ENCODE data around the gene WDR44. TPM values are rescaled to one million over a fixed set of nuclear protein-coding genes. Genes with fewer than 3 reads are reported as not detected.
"Not testable (repeated sequence)": the region's sequence is repeated elsewhere in the genome, so short reads cannot be mapped to it uniquely, and the experiment has no call there.

The WDR44 gene
- total RNA-seq, 2 experiments from 2014 or later, result 8.9 to 9.3 TPM

- Mint-ChIP-seq H3K36me3 (ENCODE audit: low read depth) (no peaks in the 10 kb centered on the region), H3K9me3 (ENCODE audit: low read depth) (no peaks in the 10 kb centered on the region), H3K4me1 (no peaks in the 10 kb centered on the region), H3K4me3 (no peak overlapping the region), H3K27ac (no peak overlapping the region), H3K27me3 (no peaks in the 10 kb centered on the region)
- no peak for ATAC-seq
- ChIA-PET CTCF (no interaction called here), POLR2A (no interaction called here)
- intact Hi-C loops (cut with DNase I, micrococcal nuclease), result no loop called here
- DNase-seq, result no peak
Measured at GRCh38 chrX:118484216-118484903, 138.5 kb downstream of the WDR44 start.

DNA sequence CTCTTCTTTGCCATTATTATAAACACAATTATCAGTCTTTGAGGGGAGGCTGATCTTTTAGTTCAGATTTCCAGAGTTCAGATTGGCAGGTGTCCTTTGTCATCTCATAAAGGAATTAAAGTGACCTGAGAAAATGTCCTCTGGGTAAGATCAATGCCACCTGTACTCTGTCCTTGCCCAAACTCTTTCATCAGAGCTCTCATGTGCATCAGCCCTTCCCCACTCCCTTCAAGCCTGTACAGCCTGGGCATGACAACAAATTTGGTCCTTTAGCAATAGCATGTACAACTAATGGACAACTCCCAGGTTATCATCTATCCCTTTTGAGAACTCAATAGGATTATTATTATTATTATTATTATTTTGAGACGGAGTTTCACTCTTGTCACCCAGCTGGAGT is 140.8 kb downstream of the WDR44 start:
- H3K4me3 Mint-ChIP-seq; H3K27me3 Mint-ChIP-seq; H3K27ac Mint-ChIP-seq; POLR2A ChIA-PET; ATAC-seq; DNase-seq; CTCF ChIA-PET; H3K36me3 Mint-ChIP-seq (ENCODE audit: low read depth); H3K9me3 Mint-ChIP-seq (ENCODE audit: low read depth); H3K4me1 Mint-ChIP-seq; intact Hi-C loops (cut with DNase I, micrococcal nuclease): not testable (repeated sequence)

- H3K4me1 Mint-ChIP-seq, result peaks cover 11% of the 10 kb centered on the region
- ATAC-seq, result no peak
- no peaks in the 10 kb centered on the region for H3K27me3 Mint-ChIP-seq
- H3K27ac Mint-ChIP-seq, result no peak overlapping the region
- intact Hi-C loops (cut with DNase I, micrococcal nuclease), result no loop called here
- no peak for DNase-seq
- no peak overlapping the region for H3K4me3 Mint-ChIP-seq
- ChIA-PET CTCF (no interaction called here), POLR2A (no interaction called here)
- peaks cover 9% of the 10 kb centered on the region for H3K36me3 Mint-ChIP-seq (ENCODE audit: low read depth)
- H3K9me3 Mint-ChIP-seq (ENCODE audit: low read depth), result no peaks in the 10 kb centered on the region
Measured at GRCh38 chrX:118493016-118493415, 147.1 kb downstream of the WDR44 start.

DNA sequence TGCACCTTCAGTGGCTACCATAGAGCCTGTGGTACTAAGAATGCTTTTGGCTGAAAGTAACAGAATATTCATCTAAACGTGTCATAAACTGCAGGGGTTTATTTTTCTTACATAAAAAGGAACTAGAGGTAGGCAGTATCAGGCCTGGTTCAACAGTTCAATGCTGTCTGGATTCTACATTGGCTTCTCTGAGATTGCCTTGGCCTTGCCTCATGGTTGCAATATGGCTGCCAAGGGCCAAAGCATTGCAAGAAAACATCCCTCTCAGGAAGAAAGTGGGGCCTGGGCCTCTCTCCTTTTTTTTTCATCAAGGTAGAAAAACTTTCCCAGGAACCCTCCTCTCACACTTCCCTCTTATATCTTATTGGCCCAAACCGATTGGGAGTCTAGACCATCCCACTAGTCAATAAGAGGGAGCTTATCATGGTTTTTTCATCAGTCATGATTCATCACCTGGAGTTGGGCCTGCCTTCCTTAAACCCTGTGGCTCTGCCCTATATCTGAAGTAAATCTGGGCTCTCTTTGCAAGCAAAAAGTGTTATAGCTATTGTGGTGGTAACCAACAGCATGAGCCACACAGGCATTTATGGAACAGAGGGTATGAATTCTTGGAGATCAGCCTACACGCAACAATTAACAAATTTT is 147.9 kb downstream of the WDR44 start:
- no peak overlapping the region for H3K4me3 Mint-ChIP-seq
- no peak for DNase-seq
- peaks cover 9% of the 10 kb centered on the region for H3K36me3 Mint-ChIP-seq (ENCODE audit: low read depth)
- ChIA-PET POLR2A (no interaction called here), CTCF (no interaction called here)
- H3K4me1 Mint-ChIP-seq, result peaks cover 15% of the 10 kb centered on the region
- H3K27ac Mint-ChIP-seq, result peak overlapping the region; percentile 24
- intact Hi-C loops (cut with DNase I, micrococcal nuclease), result no loop called here
- ATAC-seq, result no peak
- no peaks in the 10 kb centered on the region for H3K9me3 Mint-ChIP-seq (ENCODE audit: low read depth)
- H3K27me3 Mint-ChIP-seq, result no peaks in the 10 kb centered on the region

DNA sequence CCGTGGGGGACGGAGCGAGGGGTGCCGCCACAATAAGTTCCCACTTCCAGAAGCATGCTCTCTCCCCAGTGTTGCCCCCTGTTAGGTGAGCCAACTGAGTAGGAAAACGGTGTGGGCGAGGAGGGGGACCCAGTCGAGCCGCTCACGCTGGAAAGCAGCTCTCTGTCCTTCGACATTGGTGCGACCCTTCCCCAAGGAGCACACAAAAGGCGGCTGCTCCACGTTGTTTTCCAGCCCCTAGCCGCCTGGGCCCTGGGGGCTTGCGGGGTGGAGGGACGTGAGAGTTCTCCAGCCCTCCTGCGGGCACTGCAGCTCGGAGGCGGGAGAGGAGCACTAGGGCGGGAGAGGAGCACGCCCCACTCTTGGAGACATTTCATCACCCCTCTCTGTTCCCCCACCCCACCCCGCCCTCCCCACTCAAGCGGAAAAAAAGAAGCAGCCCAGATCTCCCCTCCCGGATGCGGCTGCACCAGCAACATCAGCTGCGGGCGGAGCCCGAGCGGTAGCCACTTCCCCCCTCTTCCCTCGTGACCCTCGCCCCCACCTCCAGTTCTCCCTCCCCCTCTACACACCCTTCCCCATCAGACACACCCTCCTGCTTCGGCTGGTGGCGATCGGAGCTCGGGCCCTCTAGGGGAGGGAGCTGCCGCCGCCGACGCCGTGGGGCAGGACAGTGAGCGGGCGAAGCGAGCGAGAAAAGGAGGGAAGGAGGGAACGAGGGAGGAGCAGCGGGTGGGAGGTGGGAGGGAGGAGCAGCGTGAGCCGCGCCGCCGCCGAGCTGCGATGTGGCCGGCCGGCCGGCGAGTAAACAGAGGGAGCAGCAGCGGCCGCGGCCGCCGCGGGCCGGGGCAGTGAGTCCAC is 149.4 kb downstream of the WDR44 start, which contains the start of gene DOCK11:
Gene DOCK11, plus strand, starts transcription at position 755 of the 861 bp plus-strand sequence. CDS start 157 bp downstream, outside the sequence.
- POLR2A ChIA-PET, result interaction anchor here (0.7 to 3.3 kb wide), 3 partner anchors 34 to 75 kb away, joined by 3 to 14 read pairs (median 3); no protein-coding TSS in a partner anchor
- Mint-ChIP-seq H3K27ac (peak within 1 kb of the TSS; percentile 98), H3K4me3 (peak within 1 kb of the TSS; percentile 99), H3K36me3 (ENCODE audit: low read depth) (peaks cover 11% of the 10 kb centered on the region), H3K27me3 (no peaks in the 10 kb centered on the region), H3K9me3 (ENCODE audit: low read depth) (no peaks in the 10 kb centered on the region), H3K4me1 (peaks cover 23% of the 10 kb centered on the region)
- peak; percentile 90 for DNase-seq
- CTCF ChIA-PET, result interaction anchor here (0.7 to 0.8 kb wide), 2 partner anchors 107 to 1964 kb away, joined by 3 read pairs; no protein-coding TSS in a partner anchor
- ATAC-seq, result peak; percentile 82
- intact Hi-C loops (cut with DNase I, micrococcal nuclease), result loop anchor here (1.0 to 5.0 kb wide), 2 partner anchors 41 to 107 kb away; no protein-coding TSS in a partner anchor

- intact Hi-C loops (cut with DNase I, micrococcal nuclease), result loop anchor here (1.0 to 5.0 kb wide), 5 partner anchors 33 to 150 kb away; partner anchors contain the start of gene WDR44 (in 1 of the 2)
- Mint-ChIP-seq H3K36me3 (ENCODE audit: low read depth) (peaks cover 11% of the 10 kb centered on the region), H3K27ac (peak overlapping the region; percentile 98), H3K4me3 (peak overlapping the region; percentile 99), H3K4me1 (peaks cover 23% of the 10 kb centered on the region), H3K27me3 (no peaks in the 10 kb centered on the region), H3K9me3 (ENCODE audit: low read depth) (no peaks in the 10 kb centered on the region)
- ChIA-PET CTCF (interaction anchor here (0.7 to 1.4 kb wide), 3 partner anchors 10 to 106 kb away, joined by 3 to 5 read pairs (median 4); no protein-coding TSS in a partner anchor), POLR2A (interaction anchor here (0.7 to 3.3 kb wide), 3 partner anchors 33 to 74 kb away, joined by 3 to 14 read pairs (median 3); no protein-coding TSS in a partner anchor)
- ATAC-seq (peak; percentile 69), DNase-seq (peak; percentile 85)
Measured at GRCh38 chrX:118495958-118496762, 150.3 kb downstream of the WDR44 start.

GRCh38 chrX:118496763-118497079 is 150.8 kb downstream of the WDR44 start:
- H3K27me3 Mint-ChIP-seq, result no peaks in the 10 kb centered on the region
- H3K36me3 Mint-ChIP-seq (ENCODE audit: low read depth), result peaks cover 11% of the 10 kb centered on the region
- intact Hi-C loops (cut with DNase I, micrococcal nuclease), result loop anchor here (1.0 to 5.0 kb wide), 4 partner anchors 32 to 150 kb away; partner anchors contain the start of gene WDR44 (in 1 of the 2)
- no peaks in the 10 kb centered on the region for H3K9me3 Mint-ChIP-seq (ENCODE audit: low read depth)
- CTCF ChIA-PET, result interaction anchor here (0.7 to 1.4 kb wide), 4 partner anchors 9 to 105 kb away, joined by 3 to 5 read pairs (median 4); no protein-coding TSS in a partner anchor
- peak overlapping the region; percentile 98 for H3K27ac Mint-ChIP-seq
- H3K4me3 Mint-ChIP-seq, result peak overlapping the region; percentile 99
- DNase-seq, result no peak
- ATAC-seq, result peak; percentile 7
- POLR2A ChIA-PET, result interaction anchor here (3.3 kb wide), 1 partner anchor 32 kb away, joined by 14 read pairs; no protein-coding TSS in a partner anchor
- H3K4me1 Mint-ChIP-seq, result peaks cover 23% of the 10 kb centered on the region

GRCh38 chrX:118497180-118497818 is 151.4 kb downstream of the WDR44 start:
- Mint-ChIP-seq H3K4me1 (peaks cover 28% of the 10 kb centered on the region), H3K27me3 (no peaks in the 10 kb centered on the region), H3K9me3 (ENCODE audit: low read depth) (no peaks in the 10 kb centered on the region), H3K4me3 (peak overlapping the region; percentile 99), H3K36me3 (ENCODE audit: low read depth) (peaks cover 11% of the 10 kb centered on the region), H3K27ac (peak overlapping the region; percentile 98)
- intact Hi-C loops (cut with DNase I, micrococcal nuclease), result loop anchor here (2.0 to 5.0 kb wide), 3 partner anchors 32 to 105 kb away; no protein-coding TSS in a partner anchor
- DNase-seq (peak; percentile 39), ATAC-seq (peak; percentile 13)
- ChIA-PET POLR2A (interaction anchor here (3.3 kb wide), 1 partner anchor 32 kb away, joined by 14 read pairs; no protein-coding TSS in a partner anchor), CTCF (interaction anchor here (0.7 to 1.4 kb wide), 3 partner anchors 8 to 38 kb away, joined by 3 to 4 read pairs (median 3); no protein-coding TSS in a partner anchor)

DNA sequence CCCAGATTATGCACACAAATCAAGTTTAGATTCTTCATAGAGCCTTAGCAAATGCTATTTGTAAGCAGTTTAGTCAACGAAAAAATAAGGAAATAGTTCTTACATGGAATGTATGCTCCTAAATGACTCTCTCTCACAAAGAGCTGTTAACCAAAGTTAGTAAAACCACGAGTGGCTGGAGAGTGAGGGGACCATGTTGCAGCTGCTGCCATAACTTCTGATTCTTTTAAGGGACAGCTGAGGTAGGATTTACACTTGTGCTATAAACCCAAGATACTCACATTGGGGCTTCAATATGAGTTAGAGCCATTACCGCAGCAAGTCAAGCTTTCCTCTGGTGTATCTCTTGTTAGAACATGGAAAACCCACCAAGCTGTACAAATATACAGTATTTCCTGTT is 152.4 kb downstream of the WDR44 start:
- ATAC-seq (no peak), DNase-seq (no peak)
- peak overlapping the region; percentile 99 for H3K4me3 Mint-ChIP-seq
- intact Hi-C loops (cut with DNase I, micrococcal nuclease), result loop anchor here in 1 of 2 experiments (5.0 kb wide), 1 partner anchor 104 kb away; no protein-coding TSS in a partner anchor
- H3K4me1 Mint-ChIP-seq, result peaks cover 36% of the 10 kb centered on the region
- CTCF ChIA-PET, result interaction anchor here (1.1 to 1.3 kb wide), 2 partner anchors 41 to 72 kb away, joined by 3 to 4 read pairs; no protein-coding TSS in a partner anchor
- H3K27ac Mint-ChIP-seq, result peak overlapping the region; percentile 67
- H3K9me3 Mint-ChIP-seq (ENCODE audit: low read depth), result no peaks in the 10 kb centered on the region
- peaks cover 11% of the 10 kb centered on the region for H3K36me3 Mint-ChIP-seq (ENCODE audit: low read depth)
- no peaks in the 10 kb centered on the region for H3K27me3 Mint-ChIP-seq
- POLR2A ChIA-PET, result interaction anchor here (0.6 kb wide), 2 partner anchors 33 to 313 kb away, joined by 4 to 5 read pairs; no protein-coding TSS in a partner anchor
